Trophoblast cell (in vitro differentiated cells and primary cell): Measurements from ENCODE around the gene QKI.

ENCODE experiments used
- DNase-seq, 2 donors: peaks; one replicate each; pipeline ENCODE4 v3.0.0-alpha.2; 2016
- H2AFZ ChIP-seq: 2 replicates; pipeline ENCODE4 v1.6.1; 2013; ENCODE audit warnings: low read length, moderate library complexity, mild to moderate bottlenecking; ENCODE audit not compliant: insufficient read depth, poor library complexity
- H2AK5ac ChIP-seq: 2 replicates; pipeline ENCODE4 v1.6.1; 2013; ENCODE audit warnings: mild to moderate bottlenecking, low read length
- H2BK120ac ChIP-seq: 2 replicates; pipeline ENCODE4 v1.6.1; 2013; ENCODE audit warnings: low read length, mild to moderate bottlenecking, moderate library complexity; ENCODE audit not compliant: insufficient read depth, poor library complexity
- H2BK12ac ChIP-seq: 2 replicates; pipeline ENCODE4 v1.6.1; 2013; ENCODE audit warnings: mild to moderate bottlenecking, low read length, moderate library complexity
- H2BK5ac ChIP-seq: 2 replicates; pipeline ENCODE4 v1.6.1; 2013; ENCODE audit warnings: low read length, low read depth, moderate library complexity, mild to moderate bottlenecking; ENCODE audit not compliant: poor library complexity
- H3K14ac ChIP-seq: 2 replicates; pipeline ENCODE4 v1.6.1; 2013; ENCODE audit warnings: mild to moderate bottlenecking, low read length
- H3K18ac ChIP-seq: 2 replicates; pipeline ENCODE4 v1.6.1; 2013; ENCODE audit warnings: mild to moderate bottlenecking, low read length
- H3K23ac ChIP-seq: 2 replicates; pipeline ENCODE4 v1.6.1; 2013; ENCODE audit warnings: low read length
- H3K27ac ChIP-seq: 2 replicates; pipeline ENCODE4 v1.5.1; 2013; ENCODE audit warnings: low read depth, mild to moderate bottlenecking, inconsistent platforms, low read length, moderate library complexity
- H3K27me3 ChIP-seq: 2 replicates; pipeline ENCODE4 v1.6.1; 2013; ENCODE audit warnings: inconsistent platforms, mild to moderate bottlenecking, low read length, moderate library complexity; ENCODE audit not compliant: insufficient read depth
- H3K36me3 ChIP-seq, 2 experiments: 1 replicate in 1 of 2; 2 replicates in 1 of 2; pipeline ENCODE4 v1.6.1; 2013; ENCODE audit warnings: low read length in 2 of 2, mild to moderate bottlenecking in 2 of 2, moderate library complexity in 1 of 2; ENCODE audit not compliant: insufficient read depth in 2 of 2, control insufficient read depth in 1 of 2
- H3K4ac ChIP-seq: 2 replicates; pipeline ENCODE4 v1.6.1; 2013; ENCODE audit warnings: low read depth, mild to moderate bottlenecking, low read length, moderate library complexity
- H3K4me1 ChIP-seq, 2 experiments: 1 replicate in 1 of 2; 2 replicates in 1 of 2; pipeline ENCODE4 v1.6.1; 2013; ENCODE audit warnings: low read length in 2 of 2, mild to moderate bottlenecking in 2 of 2, moderate library complexity in 1 of 2; ENCODE audit not compliant: insufficient read depth in 2 of 2, control insufficient read depth in 1 of 2
- H3K4me2 ChIP-seq: 2 replicates; pipeline ENCODE4 v1.6.1; 2013; ENCODE audit warnings: inconsistent platforms, mild to moderate bottlenecking, low read length, moderate library complexity
- H3K4me3 ChIP-seq: 2 replicates; pipeline ENCODE4 v1.5.1; 2013; ENCODE audit warnings: mild to moderate bottlenecking, low read depth, low read length, inconsistent platforms
- H3K79me1 ChIP-seq: one replicate; pipeline ENCODE4 v1.6.1; 2013; ENCODE audit warnings: low read length
- H3K79me2 ChIP-seq: 2 replicates; pipeline ENCODE4 v1.6.1; 2013; ENCODE audit warnings: low read length, mild to moderate bottlenecking; ENCODE audit not compliant: control insufficient read depth, insufficient read depth, poor library complexity
- H3K9ac ChIP-seq: 2 replicates; pipeline ENCODE4 v1.6.1; 2013; ENCODE audit warnings: mild to moderate bottlenecking, low read length
- H3K9me3 ChIP-seq: 2 replicates; pipeline ENCODE4 v1.6.1; 2013; ENCODE audit warnings: low read depth, mild to moderate bottlenecking, control low read depth, inconsistent platforms, low read length; ENCODE audit not compliant: insufficient read depth
- H4K12ac ChIP-seq: 2 replicates; pipeline ENCODE4 v1.6.1; 2013; ENCODE audit warnings: low read depth, mild to moderate bottlenecking, low read length, moderate library complexity
- H4K8ac ChIP-seq: 2 replicates; pipeline ENCODE4 v1.6.1; 2013; ENCODE audit warnings: low read depth, mild to moderate bottlenecking, low read length, moderate library complexity
- H4K91ac ChIP-seq: one replicate; pipeline ENCODE4 v1.6.1; 2013; ENCODE audit warnings: low read depth, mild to moderate bottlenecking, low read length, moderate library complexity
- WGBS: extraction: QIAGEN DNeasy Blood & Tissue Kit; methylation state at CpG from one replicate; pipeline ENCODE4 v1.1.7; 2013; ENCODE audit warnings: missing lambda C conversion rate; ENCODE audit not compliant: insufficient read length, insufficient coverage; ENCODE audit errors: extremely low coverage; 5-methylcytosine and 5-hydroxymethylcytosine counted together

Gene QKI

DNA sequence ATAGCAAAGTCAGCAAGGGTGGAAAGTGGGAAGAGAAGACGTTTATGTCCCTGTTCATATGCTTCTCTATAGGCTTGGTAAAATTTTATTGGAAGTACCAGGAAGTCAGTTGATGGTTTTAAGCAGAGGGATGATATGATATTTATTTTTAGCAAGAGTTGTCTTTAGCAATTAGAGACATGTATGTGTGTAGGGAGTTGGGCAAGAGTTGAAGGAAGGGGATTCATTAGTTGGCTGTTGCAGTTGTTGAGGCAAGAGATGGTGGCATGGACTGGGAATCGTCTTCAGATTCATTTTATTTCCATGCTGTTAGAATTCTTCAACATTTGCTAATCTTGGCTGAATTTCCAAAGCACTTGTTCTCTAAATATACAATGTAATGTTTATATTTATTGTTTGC lies 85.6 kb downstream of the QKI start:
- peaks cover 4% of the 10 kb centered on the region for H3K79me2 ChIP-seq
- H4K91ac ChIP-seq, result no peak overlapping the region
- H3K27me3 ChIP-seq, result no peaks in the 10 kb centered on the region
- H3K14ac ChIP-seq, result no peak overlapping the region
- H3K9me3 ChIP-seq, result peaks cover 2% of the 10 kb centered on the region
- H3K23ac ChIP-seq, result no peak overlapping the region
- DNase-seq, result no peak
- H3K4me2 ChIP-seq, result no peak overlapping the region
- H2BK12ac ChIP-seq, result no peak overlapping the region
- peak overlapping the region; percentile 62 for H3K4ac ChIP-seq
- H3K18ac ChIP-seq, result no peak overlapping the region
- H4K8ac ChIP-seq, result no peak overlapping the region
- no peak overlapping the region for H2AFZ ChIP-seq
- H3K27ac ChIP-seq, result no peak overlapping the region
- H2AK5ac ChIP-seq, result no peak overlapping the region
- WGBS, result no CpG with 5 or more reads among the region's 2 CpGs
- H4K12ac ChIP-seq, result no peak overlapping the region
- H2BK5ac ChIP-seq, result no peak overlapping the region
- no peak overlapping the region for H3K4me3 ChIP-seq
- H3K79me1 ChIP-seq, result no peaks in the 10 kb centered on the region
- no peak overlapping the region for H3K9ac ChIP-seq
- H2BK120ac ChIP-seq, result no peak overlapping the region
- H3K36me3 ChIP-seq, result peaks cover 0 to 2% of the 10 kb centered on the region in 2 experiments
- H3K4me1 ChIP-seq, result no peaks in the 10 kb centered on the region

GRCh38 chr6:163501026-163501425 lies 86.5 kb downstream of the QKI start:
- no peak overlapping the region for H3K14ac ChIP-seq
- H2BK5ac ChIP-seq, result no peak overlapping the region
- H4K8ac ChIP-seq, result no peak overlapping the region
- H3K4me2 ChIP-seq, result no peak overlapping the region
- no peak overlapping the region for H2AK5ac ChIP-seq
- no peaks in the 10 kb centered on the region for H3K27me3 ChIP-seq
- no peak overlapping the region for H3K4me3 ChIP-seq
- H2BK120ac ChIP-seq, result no peak overlapping the region
- H4K12ac ChIP-seq, result no peak overlapping the region
- no CpG with 5 or more reads among the region's 2 CpGs for WGBS
- no peak for DNase-seq
- H2BK12ac ChIP-seq, result no peak overlapping the region
- no peak overlapping the region for H2AFZ ChIP-seq
- no peak overlapping the region for H3K4ac ChIP-seq
- H3K27ac ChIP-seq, result no peak overlapping the region
- peaks cover 4% of the 10 kb centered on the region for H3K79me2 ChIP-seq
- H3K18ac ChIP-seq, result no peak overlapping the region
- no peak overlapping the region for H4K91ac ChIP-seq
- peaks cover 0 to 2% of the 10 kb centered on the region in 2 experiments for H3K36me3 ChIP-seq
- peaks cover 4% of the 10 kb centered on the region for H3K9me3 ChIP-seq
- H3K4me1 ChIP-seq, result no peaks in the 10 kb centered on the region
- H3K23ac ChIP-seq, result no peak overlapping the region
- no peaks in the 10 kb centered on the region for H3K79me1 ChIP-seq
- H3K9ac ChIP-seq, result no peak overlapping the region

- Histone ChIP-seq H3K4me3 (no peak overlapping the region), H3K79me1 (no peaks in the 10 kb centered on the region), H3K27ac (no peak overlapping the region), H2BK5ac (no peak overlapping the region), H3K23ac (no peak overlapping the region), H2AFZ (no peak overlapping the region), H3K4ac (no peak overlapping the region), H3K79me2 (peaks cover 4% of the 10 kb centered on the region), H3K14ac (no peak overlapping the region), H3K9me3 (peaks cover 4% of the 10 kb centered on the region), H3K9ac (no peak overlapping the region), H3K4me1 (no peaks in the 10 kb centered on the region), H3K36me3 (peaks cover 0 to 2% of the 10 kb centered on the region in 2 experiments), H2BK12ac (no peak overlapping the region), H3K27me3 (no peaks in the 10 kb centered on the region), H2AK5ac (no peak overlapping the region), H4K12ac (no peak overlapping the region), H4K8ac (no peak overlapping the region), H2BK120ac (no peak overlapping the region), H3K18ac (no peak overlapping the region), H4K91ac (no peak overlapping the region), H3K4me2 (no peak overlapping the region)
- WGBS, result no CpG with 5 or more reads among the region's 3 CpGs
- no peak for DNase-seq
Measured at GRCh38 chr6:163501439-163501838, 86.9 kb downstream of the QKI start.

- WGBS, result no CpG with 5 or more reads among the region's 8 CpGs
- H3K23ac ChIP-seq, result no peak overlapping the region
- H3K9me3 ChIP-seq, result peaks cover 4% of the 10 kb centered on the region
- no peaks in the 10 kb centered on the region for H3K79me1 ChIP-seq
- H3K4me2 ChIP-seq, result no peak overlapping the region
- no peak overlapping the region for H3K27ac ChIP-seq
- H3K18ac ChIP-seq, result no peak overlapping the region
- peaks cover 0 to 2% of the 10 kb centered on the region in 2 experiments for H3K36me3 ChIP-seq
- no peak overlapping the region for H4K91ac ChIP-seq
- no peak overlapping the region for H3K14ac ChIP-seq
- no peak overlapping the region for H2BK12ac ChIP-seq
- H3K4ac ChIP-seq, result peak overlapping the region; percentile 84
- H3K79me2 ChIP-seq, result no peaks in the 10 kb centered on the region
- H4K12ac ChIP-seq, result no peak overlapping the region
- no peaks in the 10 kb centered on the region for H3K27me3 ChIP-seq
- H2AFZ ChIP-seq, result no peak overlapping the region
- H4K8ac ChIP-seq, result no peak overlapping the region
- H2BK120ac ChIP-seq, result no peak overlapping the region
- H2BK5ac ChIP-seq, result no peak overlapping the region
- H2AK5ac ChIP-seq, result no peak overlapping the region
- no peak overlapping the region for H3K4me3 ChIP-seq
- peaks cover 0 to 3% of the 10 kb centered on the region in 2 experiments for H3K4me1 ChIP-seq
- H3K9ac ChIP-seq, result no peak overlapping the region
- no peak for DNase-seq
Measured at GRCh38 chr6:163504984-163505640, 90.6 kb downstream of the QKI start.
